K562 (cell line): ENCODE measurements around the gene DPEP1. TPM values are rescaled to one million over a fixed set of nuclear protein-coding genes. Genes with fewer than 3 reads are reported as not detected.

Experiments used
- MXI1 ChIP-seq: IDR thresholded peaks from 2 replicates; pipeline ENCODE4 v1.6.1; 2011; ENCODE audit warnings: low read depth, mild to moderate bottlenecking, improper control_type of control experiment, low read length
- SAP30 ChIP-seq: fragments of 200-600 bp; sonication (generic); IDR thresholded peaks from 2 replicates; pipeline ENCODE4 v1.6.1; 2012; ENCODE audit warnings: borderline replicate concordance, low read depth, mild to moderate bottlenecking, moderate library complexity, low read length, control low read depth, inconsistent platforms; ENCODE audit not compliant: insufficient read depth, poor library complexity, severe bottlenecking
- polyA plus RNA-seq, 8 experiments: library from polyadenylated mRNA; depleted of rRNA in 4 of 8; stranded (reverse) in 5 of 8; unstranded in 3 of 8; fragments of >200 nt; fragmentation: Nextera tagmentation in 2 of 8; fragmentation: Illumina TruSeq in 1 of 8; extraction: Ambion mirVana in 2 of 8; extraction: Trizol in 1 of 8; gene quantifications; 2 replicates each; pipeline versions ENCODE4 v1.2.1 to v1.2.3, GENCODE V29; 2011 to 2014; ENCODE audit warnings: inconsistent platforms in 1 of 8, missing spikeins in 1 of 8
- total RNA-seq, 7 experiments: library from RNA; depleted of rRNA in 6 of 7; stranded (reverse); fragments of >200 nt in 6 of 7; fragmentation: Illumina TruSeq in 2 of 7; extraction: Trizol in 2 of 7; gene quantifications; 2 replicates each; pipeline versions ENCODE4 v1.2.1 to v1.2.3, GENCODE V29; 2011 to 2021; ENCODE audit warnings: low replicate concordance in 1 of 7
- TF ChIP-seq, protein P1 (sequence below): fragments of 200-800 bp; sonication (Bioruptor generic); IDR thresholded peaks from 2 replicates; pipeline ENCODE4 v1.6.1; 2017; ENCODE audit warnings: missing genetic modification characterization, missing compliant biosample characterization
- TF ChIP-seq, protein P2 (sequence below): fragments of 450-650 bp; IDR thresholded peaks from 2 replicates; pipeline ENCODE4 v1.6.1; 2018; ENCODE audit warnings: mild to moderate bottlenecking, low read depth; ENCODE audit not compliant: partially characterized antibody

DPEP1 gene
- total and polyA plus RNA-seq, 9 of the 15 experiments (the other 6 are each of a cell fraction or from before 2014, with no cell fraction given) = 0.14 to 0.31 (median 0.20) TPM; not detected in 6

DNA sequence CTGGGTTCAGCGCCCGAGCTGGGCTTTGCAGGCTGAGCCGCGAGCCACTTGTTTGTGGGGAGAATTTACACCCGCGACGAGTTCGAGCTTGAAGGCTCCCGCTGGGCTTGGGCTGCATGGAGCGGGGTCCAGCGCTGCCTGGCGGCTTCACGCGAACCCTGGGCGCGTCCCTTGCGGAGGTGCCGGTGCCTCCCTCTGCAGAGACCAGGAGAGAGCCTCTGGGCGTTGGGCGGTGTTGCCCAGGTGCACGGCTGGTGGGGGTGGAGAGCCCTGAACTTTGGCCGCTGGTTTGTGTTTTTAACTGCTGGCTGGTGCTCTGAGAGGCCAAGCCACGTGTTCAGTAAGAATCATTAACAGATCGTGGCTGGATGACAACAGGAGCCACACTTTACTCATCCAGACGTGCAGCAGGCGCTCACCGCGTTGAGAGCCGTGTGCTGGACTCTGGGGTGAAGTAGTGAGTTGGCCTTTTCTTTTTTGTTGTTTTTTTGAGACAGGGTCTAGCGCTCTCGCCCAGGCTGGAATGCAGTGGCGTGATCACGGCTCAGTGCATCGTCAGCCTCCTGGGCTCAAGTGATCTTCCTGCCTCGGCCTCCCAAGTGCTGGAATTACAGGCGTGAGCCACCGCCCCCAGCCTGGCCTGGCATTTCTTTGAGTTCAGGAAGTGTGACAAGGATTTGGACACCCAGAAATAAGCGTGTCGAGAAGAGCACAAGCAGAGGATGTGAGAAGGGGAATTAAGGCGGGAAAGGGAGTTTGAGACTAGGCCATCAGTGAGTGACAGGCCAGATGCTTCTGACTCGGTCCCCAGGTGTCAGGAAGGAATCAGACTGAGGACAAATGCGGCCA is 73.9 kb downstream of the DPEP1 start (continued):
- TF ChIP-seq, protein P1, sequence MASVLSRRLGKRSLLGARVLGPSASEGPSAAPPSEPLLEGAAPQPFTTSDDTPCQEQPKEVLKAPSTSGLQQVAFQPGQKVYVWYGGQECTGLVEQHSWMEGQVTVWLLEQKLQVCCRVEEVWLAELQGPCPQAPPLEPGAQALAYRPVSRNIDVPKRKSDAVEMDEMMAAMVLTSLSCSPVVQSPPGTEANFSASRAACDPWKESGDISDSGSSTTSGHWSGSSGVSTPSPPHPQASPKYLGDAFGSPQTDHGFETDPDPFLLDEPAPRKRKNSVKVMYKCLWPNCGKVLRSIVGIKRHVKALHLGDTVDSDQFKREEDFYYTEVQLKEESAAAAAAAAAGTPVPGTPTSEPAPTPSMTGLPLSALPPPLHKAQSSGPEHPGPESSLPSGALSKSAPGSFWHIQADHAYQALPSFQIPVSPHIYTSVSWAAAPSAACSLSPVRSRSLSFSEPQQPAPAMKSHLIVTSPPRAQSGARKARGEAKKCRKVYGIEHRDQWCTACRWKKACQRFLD (CRISPR knock-in tag) = 0 out of 2 replicates have a peak, but pooled peaks have one; percentile 5
- TF ChIP-seq, protein P2, sequence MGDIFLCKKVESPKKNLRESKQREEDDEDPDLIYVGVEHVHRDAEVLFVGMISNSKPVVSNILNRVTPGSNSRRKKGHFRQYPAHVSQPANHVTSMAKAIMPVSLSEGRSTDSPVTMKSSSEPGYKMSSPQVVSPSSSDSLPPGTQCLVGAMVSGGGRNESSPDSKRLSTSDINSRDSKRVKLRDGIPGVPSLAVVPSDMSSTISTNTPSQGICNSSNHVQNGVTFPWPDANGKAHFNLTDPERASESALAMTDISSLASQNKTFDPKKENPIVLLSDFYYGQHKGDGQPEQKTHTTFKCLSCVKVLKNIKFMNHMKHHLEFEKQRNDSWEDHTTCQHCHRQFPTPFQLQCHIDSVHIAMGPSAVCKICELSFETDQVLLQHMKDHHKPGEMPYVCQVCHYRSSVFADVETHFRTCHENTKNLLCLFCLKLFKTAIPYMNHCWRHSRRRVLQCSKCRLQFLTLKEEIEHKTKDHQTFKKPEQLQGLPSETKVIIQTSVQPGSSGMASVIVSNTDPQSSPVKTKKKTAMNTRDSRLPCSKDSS = no peak
- TF ChIP-seq MXI1 (0 out of 2 replicates have a peak, but pooled peaks have one; percentile 43), SAP30 (peak; percentile 63)

Other genes with a start within 250 kb of the DPEP1 start
Only the 7 nearest of the 12 such genes appear.
- 67.4 and 136 TPM in 2 replicates for gene SPG7, start 105.2 kb upstream of the DPEP1 start, total RNA-seq (2014; rRNA removed)
- 37.3 and 41.2 TPM in 2 replicates for gene SPG7, start 105.2 kb upstream of the DPEP1 start, total RNA-seq (2014; rRNA removed; fragmentation: Illumina TruSeq; extraction: Trizol)
- gene SPG7, start 105.2 kb upstream of the DPEP1 start, total RNA-seq (2015; rRNA removed; fragmentation: Illumina TruSeq; extraction: Trizol) = 51.9 and 55.5 TPM in 2 replicates
- gene SPG7, start 105.2 kb upstream of the DPEP1 start, total RNA-seq (2021) = 74.8 and 75.4 TPM in 2 replicates
- 44.2 and 53.2 TPM in 2 replicates for gene SPG7, start 105.2 kb upstream of the DPEP1 start, polyA plus RNA-seq (2011; rRNA removed)
- gene SPG7, start 105.2 kb upstream of the DPEP1 start, polyA plus RNA-seq (2014; fragmentation: Illumina TruSeq; extraction: Trizol) = 49.2 and 49.4 TPM in 2 replicates
- gene SPG7, start 105.2 kb upstream of the DPEP1 start, polyA plus RNA-seq (2014; fragmentation: Nextera tagmentation; extraction: Ambion mirVana) = 1 to 10 TPM; 5.8 to 7.0 TPM
- gene SPG7, start 105.2 kb upstream of the DPEP1 start, polyA plus RNA-seq (2014; rRNA removed) = 62.6 and 89.1 TPM in 2 replicates
- gene RPL13, start 53.0 kb upstream of the DPEP1 start, total RNA-seq (2014; rRNA removed) = 6,042 and 8,261 TPM in 2 replicates
- gene RPL13, start 53.0 kb upstream of the DPEP1 start, total RNA-seq (2014; rRNA removed; fragmentation: Illumina TruSeq; extraction: Trizol) = 916 and 1,208 TPM in 2 replicates
- gene RPL13, start 53.0 kb upstream of the DPEP1 start, total RNA-seq (2015; rRNA removed; fragmentation: Illumina TruSeq; extraction: Trizol) = 2,074 and 2,169 TPM in 2 replicates
- 2,859 and 3,283 TPM in 2 replicates for gene RPL13, start 53.0 kb upstream of the DPEP1 start, total RNA-seq (2021)
- 1,633 and 2,887 TPM in 2 replicates for gene RPL13, start 53.0 kb upstream of the DPEP1 start, polyA plus RNA-seq (2011; rRNA removed)
- 1,258 and 1,518 TPM in 2 replicates for gene RPL13, start 53.0 kb upstream of the DPEP1 start, polyA plus RNA-seq (2014; fragmentation: Illumina TruSeq; extraction: Trizol)
- gene RPL13, start 53.0 kb upstream of the DPEP1 start, polyA plus RNA-seq (2014; fragmentation: Nextera tagmentation; extraction: Ambion mirVana) = 100 to 1,000 TPM; 227 to 348 TPM
- 4,293 and 4,381 TPM in 2 replicates for gene RPL13, start 53.0 kb upstream of the DPEP1 start, polyA plus RNA-seq (2014; rRNA removed)
- gene CPNE7, start 37.9 kb upstream of the DPEP1 start, total RNA-seq (2014; rRNA removed) = 46.8 and 63.6 TPM in 2 replicates
- gene CPNE7, start 37.9 kb upstream of the DPEP1 start, total RNA-seq (2014; rRNA removed; fragmentation: Illumina TruSeq; extraction: Trizol) = 16.2 and 18.8 TPM in 2 replicates
- 16.9 and 18.5 TPM in 2 replicates for gene CPNE7, start 37.9 kb upstream of the DPEP1 start, total RNA-seq (2015; rRNA removed; fragmentation: Illumina TruSeq; extraction: Trizol)
- 58.8 and 73.4 TPM in 2 replicates for gene CPNE7, start 37.9 kb upstream of the DPEP1 start, total RNA-seq (2021)
- 32.7 and 33.6 TPM in 2 replicates for gene CPNE7, start 37.9 kb upstream of the DPEP1 start, polyA plus RNA-seq (2011; rRNA removed)
- 31.5 and 39.1 TPM in 2 replicates for gene CPNE7, start 37.9 kb upstream of the DPEP1 start, polyA plus RNA-seq (2014; fragmentation: Illumina TruSeq; extraction: Trizol)
- gene CPNE7, start 37.9 kb upstream of the DPEP1 start, polyA plus RNA-seq (2014; fragmentation: Nextera tagmentation; extraction: Ambion mirVana) = 1 to 10 TPM in 1 of 2 experiments, under 1 TPM in 1; 0.30 to 1.9 TPM
- gene CPNE7, start 37.9 kb upstream of the DPEP1 start, polyA plus RNA-seq (2014; rRNA removed) = 67.3 and 78.1 TPM in 2 replicates
- 64.5 and 76.7 TPM in 2 replicates for gene CHMP1A, start 44.1 kb downstream of the DPEP1 start, total RNA-seq (2014; rRNA removed)
- gene CHMP1A, start 44.1 kb downstream of the DPEP1 start, total RNA-seq (2014; rRNA removed; fragmentation: Illumina TruSeq; extraction: Trizol) = 17.2 and 22.0 TPM in 2 replicates
- gene CHMP1A, start 44.1 kb downstream of the DPEP1 start, total RNA-seq (2015; rRNA removed; fragmentation: Illumina TruSeq; extraction: Trizol) = 45.4 and 48.3 TPM in 2 replicates
- gene CHMP1A, start 44.1 kb downstream of the DPEP1 start, total RNA-seq (2021) = 79.6 and 79.9 TPM in 2 replicates
- gene CHMP1A, start 44.1 kb downstream of the DPEP1 start, polyA plus RNA-seq (2011; rRNA removed) = 45.2 and 53.9 TPM in 2 replicates
- 40.9 and 55.6 TPM in 2 replicates for gene CHMP1A, start 44.1 kb downstream of the DPEP1 start, polyA plus RNA-seq (2014; fragmentation: Illumina TruSeq; extraction: Trizol)
- gene CHMP1A, start 44.1 kb downstream of the DPEP1 start, polyA plus RNA-seq (2014; fragmentation: Nextera tagmentation; extraction: Ambion mirVana) = 1 to 10 TPM in 1 of 2 experiments, under 1 TPM in 1; 0.83 to 3.3 TPM
- 74.2 and 83.1 TPM in 2 replicates for gene CHMP1A, start 44.1 kb downstream of the DPEP1 start, polyA plus RNA-seq (2014; rRNA removed)
- 9.7 and 14.0 TPM in 2 replicates for gene SPATA33, start 44.2 kb downstream of the DPEP1 start, total RNA-seq (2014; rRNA removed)
- 10.5 and 11.8 TPM in 2 replicates for gene SPATA33, start 44.2 kb downstream of the DPEP1 start, total RNA-seq (2014; rRNA removed; fragmentation: Illumina TruSeq; extraction: Trizol)
- 11.2 and 14.9 TPM in 2 replicates for gene SPATA33, start 44.2 kb downstream of the DPEP1 start, total RNA-seq (2015; rRNA removed; fragmentation: Illumina TruSeq; extraction: Trizol)
- gene SPATA33, start 44.2 kb downstream of the DPEP1 start, total RNA-seq (2021) = 18.2 and 19.7 TPM in 2 replicates
- 9.8 and 11.8 TPM in 2 replicates for gene SPATA33, start 44.2 kb downstream of the DPEP1 start, polyA plus RNA-seq (2011; rRNA removed)
- gene SPATA33, start 44.2 kb downstream of the DPEP1 start, polyA plus RNA-seq (2014; fragmentation: Illumina TruSeq; extraction: Trizol) = 15.6 and 20.0 TPM in 2 replicates
- gene SPATA33, start 44.2 kb downstream of the DPEP1 start, polyA plus RNA-seq (2014; fragmentation: Nextera tagmentation; extraction: Ambion mirVana) = 1 to 10 TPM; 4.0 to 5.4 TPM
- 16.4 and 18.1 TPM in 2 replicates for gene SPATA33, start 44.2 kb downstream of the DPEP1 start, polyA plus RNA-seq (2014; rRNA removed)
- 40.1 and 55.8 TPM in 2 replicates for gene CDK10, start 73.0 kb downstream of the DPEP1 start, total RNA-seq (2014; rRNA removed)
- gene CDK10, start 73.0 kb downstream of the DPEP1 start, total RNA-seq (2014; rRNA removed; fragmentation: Illumina TruSeq; extraction: Trizol) = 25.5 and 34.8 TPM in 2 replicates
- gene CDK10, start 73.0 kb downstream of the DPEP1 start, total RNA-seq (2015; rRNA removed; fragmentation: Illumina TruSeq; extraction: Trizol) = 35.8 and 40.3 TPM in 2 replicates
- gene CDK10, start 73.0 kb downstream of the DPEP1 start, total RNA-seq (2021) = 65.1 and 75.4 TPM in 2 replicates
- gene CDK10, start 73.0 kb downstream of the DPEP1 start, polyA plus RNA-seq (2011; rRNA removed) = 55.9 and 77.3 TPM in 2 replicates
- gene CDK10, start 73.0 kb downstream of the DPEP1 start, polyA plus RNA-seq (2014; fragmentation: Illumina TruSeq; extraction: Trizol) = 38.0 and 46.5 TPM in 2 replicates
- 1 to 10 TPM; 2.0 to 3.3 TPM for gene CDK10, start 73.0 kb downstream of the DPEP1 start, polyA plus RNA-seq (2014; fragmentation: Nextera tagmentation; extraction: Ambion mirVana)
- gene CDK10, start 73.0 kb downstream of the DPEP1 start, polyA plus RNA-seq (2014; rRNA removed) = 75.0 and 85.1 TPM in 2 replicates
- gene SPATA2L, start 88.1 kb downstream of the DPEP1 start, total RNA-seq (2014; rRNA removed) = 17.0 and 19.7 TPM in 2 replicates
- 0.26 and 0.47 TPM in 2 replicates for gene SPATA2L, start 88.1 kb downstream of the DPEP1 start, total RNA-seq (2014; rRNA removed; fragmentation: Illumina TruSeq; extraction: Trizol)
- 4.3 and 5.1 TPM in 2 replicates for gene SPATA2L, start 88.1 kb downstream of the DPEP1 start, total RNA-seq (2015; rRNA removed; fragmentation: Illumina TruSeq; extraction: Trizol)
- 19.2 and 19.4 TPM in 2 replicates for gene SPATA2L, start 88.1 kb downstream of the DPEP1 start, total RNA-seq (2021)
- 4.0 and 4.5 TPM in 2 replicates for gene SPATA2L, start 88.1 kb downstream of the DPEP1 start, polyA plus RNA-seq (2011; rRNA removed)
- 1.1 and 3.7 TPM in 2 replicates for gene SPATA2L, start 88.1 kb downstream of the DPEP1 start, polyA plus RNA-seq (2014; fragmentation: Illumina TruSeq; extraction: Trizol)
- under 1 TPM in 1 of 2 experiments, not detected in 1; 0.13 TPM for gene SPATA2L, start 88.1 kb downstream of the DPEP1 start, polyA plus RNA-seq (2014; fragmentation: Nextera tagmentation; extraction: Ambion mirVana)
- 11.5 and 15.2 TPM in 2 replicates for gene SPATA2L, start 88.1 kb downstream of the DPEP1 start, polyA plus RNA-seq (2014; rRNA removed)